Heart left ventricle (tissue), 16 donors: ENCODE data around the gene OR4D5. TPM values are rescaled to one million over a fixed set of nuclear protein-coding genes. Genes with fewer than 3 reads are reported as not detected.

Experiments
- ATAC-seq, 4 donors: fragments of 200-7000 bp; cut with Tn5 transposase; one replicate each; pipeline ENCODE4 v1.9.1; 2020 to 2022; ENCODE audit warnings: moderate library complexity in 4 of 4, mild to moderate bottlenecking in 3 of 4, moderate number of reproducible peaks in 1 of 4
- DNase-seq, 5 donors: peaks; one replicate each; pipeline ENCODE4 v3.0.0-alpha.2; 2020
- H3K27ac ChIP-seq, 12 donors: fragments of 200-600 bp; sonication (generic) in 4 of 12; one replicate each; pipeline versions ENCODE4 v1.5.0 to v1.8.0; 2016 to 2022; ENCODE audit warnings: mild to moderate bottlenecking in 2 of 12
- H3K27me3 ChIP-seq, 9 donors: fragments of 200-600 bp; sonication (generic) in 2 of 9; one replicate each; pipeline versions ENCODE4 v1.5.1 to v1.8.0; 2016 to 2022; ENCODE audit warnings: mild to moderate bottlenecking in 3 of 9
- H3K36me3 ChIP-seq, 9 donors: fragments of 200-600 bp; sonication (generic) in 2 of 9; one replicate each; pipeline versions ENCODE4 v1.5.0 to v1.8.0; 2018 to 2022; ENCODE audit warnings: mild to moderate bottlenecking in 2 of 9
- H3K4me1 ChIP-seq, 12 donors: fragments of 200-600 bp; sonication (generic) in 4 of 12; one replicate each; pipeline versions ENCODE4 v1.5.0 to v1.8.0; 2016 to 2022; ENCODE audit warnings: mild to moderate bottlenecking in 3 of 12
- H3K4me3 ChIP-seq, 12 donors: fragments of 200-600 bp; sonication (generic) in 4 of 12; one replicate each; pipeline versions ENCODE4 v1.5.0 to v1.8.0; 2017 to 2022; ENCODE audit warnings: mild to moderate bottlenecking in 9 of 12, moderate library complexity in 4 of 12
- H3K9me3 ChIP-seq, 12 donors: fragments of 200-600 bp; sonication (generic) in 4 of 12; one replicate each; pipeline versions ENCODE4 v1.5.0 to v1.8.0; 2016 to 2022; ENCODE audit warnings: mild to moderate bottlenecking in 1 of 12
- CTCF ChIP-seq, 12 donors: fragments of 200-600 bp; sonication (generic) in 4 of 12; IDR thresholded peaks; one replicate each; pipeline versions ENCODE4 v1.5.0 to v1.8.0; 2018 to 2022; ENCODE audit warnings: antibody characterized with exemption in 12 of 12, mild to moderate bottlenecking in 5 of 12
- POLR2A ChIP-seq, 2 donors: fragments of 450-650 bp; IDR thresholded peaks; one replicate each; pipeline ENCODE4 v1.6.1; 2017; ENCODE audit warnings: antibody characterized with exemption in 2 of 2, mild to moderate bottlenecking in 2 of 2, moderate library complexity in 2 of 2
- WGBS, 4 donors: extraction: QIAGEN DNeasy Blood & Tissue Kit in 2 of 4; methylation state at CpG; one replicate each; pipeline versions ENCODE4 v1.1.5 to v1.1.7; 2013 to 2018; 5-methylcytosine and 5-hydroxymethylcytosine counted together
- intact Hi-C, 10 donors: fragments of 100-400 bp; cut with DNase I; formaldehyde crosslinking; loops; one replicate each; pipeline versions ENCODE4 v1.11.1 to v1.14.2; 2022
- long read RNA-seq, 3 donors: library from polyadenylated mRNA; unstranded; transcript quantifications; one replicate each; pipeline ENCODE4 v2.0.0, GENCODE V29; 2020 to 2021
- polyA plus RNA-seq, 2 donors: library from polyadenylated mRNA; stranded (reverse); fragments of 200-250 nt; gene quantifications; one replicate each; pipeline ENCODE4 v1.2.3, GENCODE V29; 2013
- total RNA-seq, 9 donors: library from RNA; depleted of rRNA in 2 of 9; stranded (reverse); fragments of >200 nt in 2 of 9; fragmentation: NEBNext Ultra II Directional in 3 of 9; extraction: Animal tissue kit (Norgen Biotek cat#: 25700) in 3 of 9; gene quantifications; one replicate each; pipeline versions ENCODE4 v1.1.0 to v1.2.4, GENCODE V29; 2016 to 2023
- donor health status: ischemic (EF 13 %, LVEDD 7.1; RV severe dilation, severe dysfunction).
- donor health status: healthy with polysubstance abuse.
- donor health status: DM: no; HTN: yes; CAD: no.
- donor health status: DM: no; HTN: no; CAD: no.
- donor health status: ischemic (EF 25% LVEDD 6.9; RV normal size, moderate dysfunction).
- donor health status: ischemic (EF 25% LVEDD 5.7; RV mildly dilated, moderate dysfunction).
- donor health status: healthy.
- donor health status: DM: yes; HTN: yes; CAD: no.
- donor health status: ischemic (EF 35%, LVEDD 5.7; RV mildly dilated, moderate dysfunction).
- donor health status: nonischemic (EF 11% LVEDD 7.7; RV severe dilation, severe dysfunction).
- donor health status: DM: yes; HTN: yes; CAD: no.
- donor health status: PGD.
- donor health status: ischemic (EF 29% LVEDD 5.4; RV normal size, mild dysfunction).
- donor health status: nonischemic (EF 23%, LVEDD 6.1; RV moderate dilation, normal function).

The OR4D5 gene
- total RNA-seq = not detected
- not detected for polyA plus RNA-seq
- long read RNA-seq, donor 1 = 0 reads
- long read RNA-seq, donor 2 = 0 reads
- long read RNA-seq, donor 3 = 0 reads

GRCh38 chr11:123939317-123939716 is at the start of gene OR4D5:
OR4D5 (plus strand) TSS chr11:123939617; CDS start chr11:123939617, 0 bp downstream.
- 70 to 92% (median 75%) methylated on average over 1 of the region's 1 CpG for WGBS, 4 donors
- Histone ChIP-seq H3K36me3 (no peaks in the 10 kb centered on the region), H3K4me3 (no peak within 1 kb of the TSS), H3K27me3 (no peaks in the 10 kb centered on the region), H3K27ac (no peak within 1 kb of the TSS), H3K9me3 (no peaks in the 10 kb centered on the region), H3K4me1 (no peaks in the 10 kb centered on the region)
- intact Hi-C loops = no loop called here
- DNase-seq = no peak
- no peak for TF ChIP-seq CTCF (IDR thresholded peaks at IDR 0.05)
- TF ChIP-seq POLR2A (IDR thresholded peaks at IDR 0.05) = no peak
- no peak for ATAC-seq

GRCh38 chr11:123892031-123892430 is 47.4 kb upstream of the OR4D5 start:
- ATAC-seq = no peak
- no peaks in the 10 kb centered on the region for H3K36me3 ChIP-seq
- intact Hi-C loops = no loop called here
- TF ChIP-seq CTCF (IDR thresholded peaks at IDR 0.05) = no peak
- TF ChIP-seq POLR2A (IDR thresholded peaks at IDR 0.05) = no peak
- H3K4me3 ChIP-seq = no peak overlapping the region
- DNase-seq = no peak
- H3K27me3 ChIP-seq = no peaks in the 10 kb centered on the region
- no peaks in the 10 kb centered on the region for H3K4me1 ChIP-seq
- peaks cover 0 to 3% (median 0%) of the 10 kb centered on the region in 12 donors for H3K9me3 ChIP-seq
- no peak overlapping the region for H3K27ac ChIP-seq

GRCh38 chr11:123899792-123900191 is 39.6 kb upstream of the OR4D5 start:
- Histone ChIP-seq H3K9me3 (no peaks in the 10 kb centered on the region), H3K27ac (no peak overlapping the region), H3K36me3 (no peaks in the 10 kb centered on the region), H3K4me1 (no peaks in the 10 kb centered on the region), H3K27me3 (peaks cover 0 to 4% (median 0%) of the 10 kb centered on the region in 9 donors), H3K4me3 (no peak overlapping the region)
- intact Hi-C loops = no loop called here
- DNase-seq (no peak), ATAC-seq (no peak)
- TF ChIP-seq CTCF (IDR thresholded peaks at IDR 0.05) (no peak), POLR2A (IDR thresholded peaks at IDR 0.05) (no peak)
- 49 to 75% (median 65%) methylated on average over 3 of the region's 3 CpGs for WGBS, 4 donors

GRCh38 chr11:123901867-123902266 is 37.5 kb upstream of the OR4D5 start, which contains the start of gene OR8D4:
OR8D4 (plus strand) TSS chr11:123902167; CDS start chr11:123906432, 4,265 bp downstream.
- no peak within 1 kb of the TSS for H3K27ac ChIP-seq
- intact Hi-C loops = no loop called here
- DNase-seq (no peak), ATAC-seq (no peak)
- TF ChIP-seq CTCF (IDR thresholded peaks at IDR 0.05) (no peak), POLR2A (IDR thresholded peaks at IDR 0.05) (no peak)
- 83 to 97% (median 91%) methylated on average over 1 of the region's 1 CpG for WGBS, 4 donors
- no peaks in the 10 kb centered on the region for H3K9me3 ChIP-seq
- H3K27me3 ChIP-seq = peaks cover 0 to 4% (median 0%) of the 10 kb centered on the region in 9 donors
- no peaks in the 10 kb centered on the region for H3K36me3 ChIP-seq
- no peak within 1 kb of the TSS for H3K4me3 ChIP-seq
- no peaks in the 10 kb centered on the region for H3K4me1 ChIP-seq
